Urothelium cell line (cell line): Measurements from ENCODE around the gene ARPP19.
"Not testable (repeated sequence)": the region's sequence is repeated elsewhere in the genome, so short reads cannot be mapped to it uniquely, and the experiment has no call there.

Experiments
- DNase-seq: peaks from one replicate; pipeline ENCODE4 v3.0.0; 2011; ENCODE audit warnings: low spot score, mixed read lengths
- FAIRE-seq: peaks from 2 replicates; lab custom pipeline; 2011; peaks lifted over from hg19 to GRCh38; lab: Jason Lieb, UNC

The ARPP19 gene

GRCh38 chr15:52517014-52517413 is 51.8 kb downstream of the ARPP19 start:
- FAIRE-seq = no peak
- no peak for DNase-seq

- no peak for DNase-seq
- FAIRE-seq = no peak
Measured at GRCh38 chr15:52515343-52515742, 53.5 kb downstream of the ARPP19 start.

- FAIRE-seq (no peak), DNase-seq (no peak)
Measured at GRCh38 chr15:52514482-52514881, 54.3 kb downstream of the ARPP19 start.

GRCh38 chr15:52512869-52513268 is 56.0 kb downstream of the ARPP19 start:
- not testable (repeated sequence) for DNase-seq, FAIRE-seq

GRCh38 chr15:52511084-52511483 is 57.7 kb downstream of the ARPP19 start:
- FAIRE-seq (no peak), DNase-seq (no peak)

- FAIRE-seq (no peak), DNase-seq (no peak)
Measured at GRCh38 chr15:52509500-52510245, 59.2 kb downstream of the ARPP19 start.

- no peak for FAIRE-seq
- no peak for DNase-seq
Measured at GRCh38 chr15:52506549-52506948, 62.3 kb downstream of the ARPP19 start.

GRCh38 chr15:52505151-52505550 is 63.7 kb downstream of the ARPP19 start:
- FAIRE-seq (no peak), DNase-seq (no peak)

GRCh38 chr15:52503788-52504496 is 64.9 kb downstream of the ARPP19 start:
- FAIRE-seq (no peak), DNase-seq (no peak)

GRCh38 chr15:52502608-52503007 is 66.2 kb downstream of the ARPP19 start:
- no peak for DNase-seq
- FAIRE-seq = no peak

- no peak for DNase-seq
- FAIRE-seq = no peak
Measured at GRCh38 chr15:52499506-52499905, 69.3 kb downstream of the ARPP19 start.

GRCh38 chr15:52498706-52499105 is 70.1 kb downstream of the ARPP19 start:
- DNase-seq = no peak
- no peak for FAIRE-seq
